ENCODE data around the gene RHOBTB3. TPM values are rescaled to one million over a fixed set of nuclear protein-coding genes. Genes with fewer than 3 reads are reported as not detected.
"Not testable (repeated sequence)": the region's sequence is repeated elsewhere in the genome, so short reads cannot be mapped to it uniquely, and the experiment has no call there.

Gene RHOBTB3
- total and polyA plus RNA-seq, 3 experiments from 2014 or later = 0.33 to 2.4 (median 0.48) TPM

DNA sequence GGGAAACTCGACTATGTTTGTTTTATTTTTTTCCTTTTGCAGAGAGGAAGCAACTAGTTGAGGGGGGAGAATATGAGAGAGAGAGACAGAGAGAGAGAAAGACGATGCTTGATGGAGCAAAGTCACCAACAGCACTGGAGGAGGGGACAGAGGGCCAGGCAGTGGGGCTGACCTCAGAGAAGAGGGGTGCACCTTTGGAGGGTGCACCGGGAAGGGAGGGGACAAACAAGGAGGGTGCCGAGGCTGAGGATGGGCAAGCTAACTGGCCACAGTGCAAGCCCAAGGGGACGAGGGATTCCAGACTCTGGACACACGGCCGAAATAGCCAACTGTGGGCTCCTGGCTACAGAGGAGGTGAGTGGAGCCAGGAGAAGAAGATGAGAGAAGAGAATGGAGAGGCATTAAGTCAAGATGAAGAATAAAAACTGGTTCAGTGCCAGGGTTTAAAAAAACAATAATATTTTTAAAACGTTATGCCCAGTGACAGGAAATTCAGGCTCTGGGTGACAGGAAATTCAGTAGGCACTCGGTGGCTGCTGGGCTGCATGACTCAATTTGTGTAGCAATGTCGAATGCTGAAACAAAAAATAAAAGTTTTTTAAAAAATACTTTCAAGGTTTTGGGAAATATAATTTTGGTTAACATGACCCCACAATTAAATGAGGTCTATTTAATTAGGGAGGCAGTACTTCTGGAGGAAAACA lies 104.7 kb downstream of the RHOBTB3 start:
- peaks cover 0 to 4% (median 0%) of the 10 kb centered on the region in 3 donors for H3K36me3 Mint-ChIP-seq
- H3K9me3 ChIP-seq (ENCODE audit: low read length) = no peaks in the 10 kb centered on the region
- H3K27ac Mint-ChIP-seq = peak overlapping the region; percentile 76 to 98 (median 94)
- peaks cover 42 to 51% (median 47%) of the 10 kb centered on the region in 3 donors for H3K4me1 Mint-ChIP-seq
- DNase-seq = peak in 2 of 5 donors; percentile 37 to 57
- peaks cover 33% of the 10 kb centered on the region for H3K4me1 ChIP-seq (ENCODE audit: insufficient read depth, low read length)
- no peaks in the 10 kb centered on the region for H3K27me3 ChIP-seq (ENCODE audit: insufficient read depth, low read length, poor library complexity, severe bottlenecking)
- ChIA-PET CTCF (interaction anchor here (1.0 to 8.7 kb wide), 10 partner anchors 10 to 172 kb away, joined by 3 to 105 read pairs (median 8); partner anchors contain the start of gene GLRX), POLR2A (interaction anchor here (1.0 to 1.8 kb wide), 2 partner anchors 13 to 189 kb away, joined by 4 to 18 read pairs; partner anchors contain the start of genes GLRX and RFESD)
- H3K9me3 Mint-ChIP-seq = no peaks in the 10 kb centered on the region
- no peaks in the 10 kb centered on the region for H3K27me3 Mint-ChIP-seq
- H3K4me3 ChIP-seq (ENCODE audit: low read length) = peak overlapping the region; percentile 61
- H3K4me3 Mint-ChIP-seq = peak overlapping the region; percentile 82 to 96 (median 87)
- peak overlapping the region; percentile 49 for H3K27ac ChIP-seq (ENCODE audit: low read depth, low read length)
- H3K36me3 ChIP-seq (ENCODE audit: insufficient read depth, low read length) = no peaks in the 10 kb centered on the region

- no peaks in the 10 kb centered on the region for H3K36me3 ChIP-seq (ENCODE audit: insufficient read depth, low read length)
- ChIA-PET POLR2A (no interaction called here), CTCF (interaction anchor here (1.0 to 8.7 kb wide), 6 partner anchors 10 to 203 kb away, joined by 3 to 105 read pairs (median 10); partner anchors contain the start of genes GLRX and RFESD)
- no peaks in the 10 kb centered on the region for H3K27me3 Mint-ChIP-seq
- no peak for DNase-seq
- H3K4me3 Mint-ChIP-seq = peak overlapping the region; percentile 0 to 96 (median 87)
- no peak overlapping the region for H3K4me3 ChIP-seq (ENCODE audit: low read length)
- peaks cover 42 to 51% (median 47%) of the 10 kb centered on the region in 3 donors for H3K4me1 Mint-ChIP-seq
- peaks cover 33% of the 10 kb centered on the region for H3K4me1 ChIP-seq (ENCODE audit: insufficient read depth, low read length)
- H3K27ac ChIP-seq (ENCODE audit: low read depth, low read length) = no peak overlapping the region
- H3K27me3 ChIP-seq (ENCODE audit: insufficient read depth, low read length, poor library complexity, severe bottlenecking) = no peaks in the 10 kb centered on the region
- peak overlapping the region; percentile 44 to 98 (median 82) for H3K27ac Mint-ChIP-seq
- no peaks in the 10 kb centered on the region for H3K9me3 Mint-ChIP-seq
- H3K36me3 Mint-ChIP-seq = peaks cover 0 to 4% (median 0%) of the 10 kb centered on the region in 3 donors
- no peaks in the 10 kb centered on the region for H3K9me3 ChIP-seq (ENCODE audit: low read length)
These were observed 105.4 kb downstream of the RHOBTB3 start for GRCh38 chr5:95836544-95836943.

- ChIA-PET POLR2A (interaction anchor here (0.9 kb wide), 1 partner anchor 18 kb away, joined by 6 read pairs; no protein-coding TSS in a partner anchor), CTCF (interaction anchor here (1.0 to 8.7 kb wide), 6 partner anchors 9 to 203 kb away, joined by 3 to 105 read pairs (median 10); partner anchors contain the start of genes GLRX and RFESD)
- H3K4me1 ChIP-seq (ENCODE audit: insufficient read depth, low read length) = peaks cover 33% of the 10 kb centered on the region
- H3K9me3 Mint-ChIP-seq; H3K27me3 Mint-ChIP-seq; H3K27ac ChIP-seq (ENCODE audit: low read depth, low read length); H3K9me3 ChIP-seq (ENCODE audit: low read length); H3K36me3 ChIP-seq (ENCODE audit: insufficient read depth, low read length); H3K4me3 ChIP-seq (ENCODE audit: low read length); DNase-seq; H3K36me3 Mint-ChIP-seq; H3K27me3 ChIP-seq (ENCODE audit: insufficient read depth, low read length, poor library complexity, severe bottlenecking): not testable (repeated sequence)
- Mint-ChIP-seq H3K27ac (peak overlapping the region in 7 of 8 donors; percentile 14 to 89 (median 61)), H3K4me1 (peaks cover 40 to 49% (median 43%) of the 10 kb centered on the region in 3 donors), H3K4me3 (peak overlapping the region in 5 of 7 donors; percentile 60 to 96 (median 84))
These were observed 105.8 kb downstream of the RHOBTB3 start for GRCh38 chr5:95836971-95837370.

DNA sequence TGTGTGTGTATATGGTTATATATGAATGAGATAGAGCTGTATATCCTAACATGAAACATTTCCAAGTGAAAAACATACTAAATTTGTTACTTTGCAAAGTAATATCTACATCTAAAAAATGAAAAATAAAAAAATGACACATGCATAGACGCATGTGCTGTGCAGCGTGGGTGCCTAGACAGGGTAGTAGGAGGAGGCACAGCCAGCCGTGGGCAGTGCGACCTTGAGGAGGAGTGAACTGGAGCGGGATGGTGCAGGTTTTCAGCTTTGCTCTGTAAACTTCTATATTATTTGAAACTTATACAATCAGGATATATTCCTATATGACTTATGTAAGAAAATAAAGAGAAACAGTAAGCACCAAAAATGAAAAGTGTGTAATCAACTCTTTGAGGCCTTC lies 106.4 kb downstream of the RHOBTB3 start:
- Mint-ChIP-seq H3K27ac (peak overlapping the region in 4 of 8 donors; percentile 20 to 86 (median 46)), H3K9me3 (no peaks in the 10 kb centered on the region), H3K27me3 (no peaks in the 10 kb centered on the region), H3K4me3 (peak overlapping the region in 1 of 7 donors; percentile 7), H3K4me1 (peaks cover 38 to 46% (median 38%) of the 10 kb centered on the region in 3 donors), H3K36me3 (peaks cover 0 to 4% (median 0%) of the 10 kb centered on the region in 3 donors)
- Histone ChIP-seq H3K9me3 (ENCODE audit: low read length) (no peaks in the 10 kb centered on the region), H3K36me3 (ENCODE audit: insufficient read depth, low read length) (no peaks in the 10 kb centered on the region), H3K4me1 (ENCODE audit: insufficient read depth, low read length) (peaks cover 32% of the 10 kb centered on the region), H3K4me3 (ENCODE audit: low read length) (no peak overlapping the region), H3K27ac (ENCODE audit: low read depth, low read length) (no peak overlapping the region), H3K27me3 (ENCODE audit: insufficient read depth, low read length, poor library complexity, severe bottlenecking) (no peaks in the 10 kb centered on the region)
- ChIA-PET CTCF (interaction anchor here (1.0 to 8.7 kb wide), 5 partner anchors 9 to 204 kb away, joined by 3 to 105 read pairs (median 17); partner anchors contain the start of genes GLRX and RFESD), POLR2A (interaction anchor here (0.9 kb wide), 1 partner anchor 18 kb away, joined by 6 read pairs; no protein-coding TSS in a partner anchor)
- no peak for DNase-seq

DNA sequence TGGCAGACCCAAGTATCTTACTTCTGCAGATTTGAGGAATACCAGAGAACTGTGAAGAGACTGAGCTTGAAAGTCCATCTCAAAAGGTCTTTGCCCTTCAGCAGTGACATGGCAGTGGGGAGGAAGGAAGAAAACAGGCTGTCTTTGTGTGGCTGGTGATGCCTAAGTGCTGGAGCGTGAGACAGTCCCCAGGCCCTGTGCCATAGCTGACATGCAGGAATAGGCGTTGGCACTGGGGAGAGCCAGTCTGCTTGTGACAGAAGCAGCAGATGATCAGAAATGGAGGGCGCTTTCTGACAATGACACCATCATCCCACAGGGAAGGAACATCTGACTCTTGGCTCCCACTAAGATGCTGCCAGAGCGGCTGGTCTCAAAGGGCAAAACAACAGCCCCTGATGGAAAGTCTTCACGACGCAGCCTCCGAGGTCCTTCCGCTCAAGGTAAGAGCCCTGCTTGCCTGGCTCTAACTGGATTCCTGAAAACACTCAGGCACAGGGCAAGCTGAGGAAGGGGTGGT lies 106.9 kb downstream of the RHOBTB3 start:
- POLR2A ChIA-PET = interaction anchor here (0.9 to 1.2 kb wide), 2 partner anchors 19 to 41 kb away, joined by 3 to 6 read pairs; no protein-coding TSS in a partner anchor
- no peaks in the 10 kb centered on the region for H3K27me3 Mint-ChIP-seq
- no peaks in the 10 kb centered on the region for H3K27me3 ChIP-seq (ENCODE audit: insufficient read depth, low read length, poor library complexity, severe bottlenecking)
- peak overlapping the region in 1 of 8 donors; percentile 86 for H3K27ac Mint-ChIP-seq
- no peaks in the 10 kb centered on the region for H3K9me3 Mint-ChIP-seq
- H3K4me3 Mint-ChIP-seq = no peak overlapping the region
- H3K27ac ChIP-seq (ENCODE audit: low read depth, low read length) = no peak overlapping the region
- peaks cover 38 to 46% (median 39%) of the 10 kb centered on the region in 3 donors for H3K4me1 Mint-ChIP-seq
- H3K4me1 ChIP-seq (ENCODE audit: insufficient read depth, low read length) = peaks cover 32% of the 10 kb centered on the region
- no peaks in the 10 kb centered on the region for H3K36me3 ChIP-seq (ENCODE audit: insufficient read depth, low read length)
- CTCF ChIA-PET = interaction anchor here (3.9 to 8.7 kb wide), 3 partner anchors 8 to 57 kb away, joined by 17 to 105 read pairs (median 93); partner anchors contain the start of gene GLRX
- no peaks in the 10 kb centered on the region for H3K9me3 ChIP-seq (ENCODE audit: low read length)
- H3K4me3 ChIP-seq (ENCODE audit: low read length) = no peak overlapping the region
- no peak for DNase-seq
- peaks cover 0 to 4% (median 0%) of the 10 kb centered on the region in 3 donors for H3K36me3 Mint-ChIP-seq

DNA sequence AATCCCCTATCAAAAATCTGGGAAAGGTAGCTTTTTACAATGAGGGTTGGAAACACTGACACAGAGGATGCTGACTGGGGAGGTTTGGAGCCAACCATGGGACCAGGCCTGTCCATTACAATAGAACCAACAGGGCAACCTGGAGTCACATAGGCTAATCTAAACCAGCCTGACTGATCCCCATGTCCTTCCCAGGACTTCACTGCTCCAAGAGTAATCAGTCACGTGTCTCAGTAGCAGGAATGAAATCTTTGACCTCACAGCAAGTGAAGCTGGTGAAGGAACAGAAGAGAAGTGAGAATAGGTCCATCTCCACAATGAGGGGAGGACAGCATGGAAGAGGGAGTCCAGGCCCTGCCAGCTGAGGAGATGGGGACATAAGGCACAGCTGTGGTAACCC lies 107.4 kb downstream of the RHOBTB3 start:
- CTCF ChIA-PET = interaction anchor here (8.4 to 8.7 kb wide), 2 partner anchors 18 to 57 kb away, joined by 93 to 105 read pairs; partner anchors contain the start of gene GLRX
- Histone ChIP-seq H3K27me3 (ENCODE audit: insufficient read depth, low read length, poor library complexity, severe bottlenecking) (no peaks in the 10 kb centered on the region), H3K36me3 (ENCODE audit: insufficient read depth, low read length) (no peaks in the 10 kb centered on the region), H3K4me3 (ENCODE audit: low read length) (no peak overlapping the region), H3K4me1 (ENCODE audit: insufficient read depth, low read length) (peaks cover 32% of the 10 kb centered on the region), H3K27ac (ENCODE audit: low read depth, low read length) (no peak overlapping the region), H3K9me3 (ENCODE audit: low read length) (no peaks in the 10 kb centered on the region)
- H3K4me1 Mint-ChIP-seq = peaks cover 38 to 46% (median 40%) of the 10 kb centered on the region in 3 donors
- H3K9me3 Mint-ChIP-seq = no peaks in the 10 kb centered on the region
- no peak for DNase-seq
- peak overlapping the region in 2 of 8 donors; percentile 29 to 82 for H3K27ac Mint-ChIP-seq
- peaks cover 0 to 4% (median 0%) of the 10 kb centered on the region in 3 donors for H3K36me3 Mint-ChIP-seq
- no peaks in the 10 kb centered on the region for H3K27me3 Mint-ChIP-seq
- no peak overlapping the region for H3K4me3 Mint-ChIP-seq
- POLR2A ChIA-PET = interaction anchor here (1.2 kb wide), 1 partner anchor 41 kb away, joined by 3 read pairs; no protein-coding TSS in a partner anchor

DNA sequence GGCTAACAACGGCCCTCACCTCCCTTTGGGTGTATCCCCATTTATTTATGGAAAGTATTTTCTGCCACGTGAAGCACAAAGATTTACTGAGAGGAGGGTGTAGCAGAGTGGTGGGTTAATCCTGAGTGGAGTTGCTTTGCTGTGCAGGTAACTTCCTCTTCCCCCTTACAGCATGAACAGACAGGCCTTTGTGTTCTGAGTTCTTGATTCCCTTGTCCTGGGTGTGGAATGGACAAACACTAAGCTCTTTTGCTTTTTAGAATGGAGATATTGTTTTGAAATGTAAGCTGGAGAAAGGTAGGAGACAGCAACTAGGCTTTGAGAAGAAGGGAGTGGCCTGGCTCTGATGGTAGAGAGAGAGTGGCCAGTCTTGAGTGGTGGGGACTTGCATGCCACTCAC lies 108.5 kb downstream of the RHOBTB3 start:
- DNase-seq = no peak
- Mint-ChIP-seq H3K36me3 (peaks cover 0 to 3% (median 0%) of the 10 kb centered on the region in 3 donors), H3K27ac (peak overlapping the region in 3 of 8 donors; percentile 28 to 66 (median 42)), H3K4me3 (no peak overlapping the region), H3K4me1 (peaks cover 28 to 36% (median 29%) of the 10 kb centered on the region in 3 donors), H3K9me3 (no peaks in the 10 kb centered on the region), H3K27me3 (no peaks in the 10 kb centered on the region)
- H3K4me3 ChIP-seq (ENCODE audit: low read length) = no peak overlapping the region
- peaks cover 26% of the 10 kb centered on the region for H3K4me1 ChIP-seq (ENCODE audit: insufficient read depth, low read length)
- no peaks in the 10 kb centered on the region for H3K27me3 ChIP-seq (ENCODE audit: insufficient read depth, low read length, poor library complexity, severe bottlenecking)
- H3K9me3 ChIP-seq (ENCODE audit: low read length) = no peaks in the 10 kb centered on the region
- no peak overlapping the region for H3K27ac ChIP-seq (ENCODE audit: low read depth, low read length)
- no peaks in the 10 kb centered on the region for H3K36me3 ChIP-seq (ENCODE audit: insufficient read depth, low read length)
- ChIA-PET POLR2A (interaction anchor here (0.5 kb wide), 1 partner anchor 42 kb away, joined by 3 read pairs; no protein-coding TSS in a partner anchor), CTCF (interaction anchor here (0.7 to 8.7 kb wide), 3 partner anchors 10 to 58 kb away, joined by 3 to 105 read pairs (median 93); partner anchors contain the start of gene GLRX)

Data from CD8-positive, alpha-beta memory T cell (primary cell).